ENCODE measurements around the gene HIGD2A. TPM values are rescaled to one million over a fixed set of nuclear protein-coding genes. Genes with fewer than 3 reads are reported as not detected.

The HIGD2A gene
- total and polyA plus RNA-seq, 4 donors: 18.4 to 127 (median 67.8) TPM

DNA sequence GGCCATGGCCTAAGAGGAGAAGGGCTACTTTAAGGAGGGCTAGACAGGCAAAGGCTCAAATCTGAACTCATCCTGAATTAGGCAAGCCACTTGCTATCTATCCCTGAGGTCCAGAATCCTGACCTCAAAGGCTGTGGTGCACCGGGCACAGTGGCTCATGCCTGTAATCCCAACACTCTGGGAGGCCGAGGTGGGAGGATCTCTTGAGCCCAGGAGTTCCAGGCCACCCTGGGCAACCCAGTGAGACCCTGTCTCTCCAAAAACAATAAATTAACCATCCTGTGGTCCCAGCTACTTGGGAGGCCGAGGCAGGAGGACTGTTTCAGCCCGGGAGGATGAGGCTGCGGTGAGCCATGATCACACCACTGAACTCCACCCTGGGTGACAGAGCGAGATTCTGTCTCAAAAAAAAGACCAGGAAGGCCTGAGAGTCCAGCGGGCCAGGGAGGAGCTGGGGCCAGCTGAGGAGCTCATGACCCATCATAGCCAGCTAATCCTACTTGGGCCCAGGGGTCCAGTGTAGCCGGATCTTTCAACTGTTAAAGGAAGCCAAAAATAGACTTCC, 4.1 kb upstream of the HIGD2A start:
- 94% methylated on average over 8 of the region's 8 CpGs for WGBS
- Histone ChIP-seq H3K4me3 (ENCODE audit: low read depth in 1 of 3, low read length in 3 of 3) (no peak overlapping the region), H3K27me3 (ENCODE audit: control insufficient read depth in 4 of 4, insufficient read depth in 4 of 4, low read length in 3 of 4) (no peaks in the 10 kb centered on the region), H3K9ac (ENCODE audit: low read depth in 1 of 2, low read length in 2 of 2) (no peak overlapping the region), H3K27ac (ENCODE audit: low read depth in 1 of 2, low read length in 2 of 2) (no peak overlapping the region), H3K9me3 (ENCODE audit: control insufficient read depth in 4 of 4, low read length in 3 of 4) (no peaks in the 10 kb centered on the region), H3K36me3 (ENCODE audit: control insufficient read depth in 4 of 4, insufficient read depth in 3 of 4, low read depth in 1 of 4, low read length in 3 of 4) (peaks cover 10 to 53% (median 23%) of the 10 kb centered on the region in 4 donors), H3K4me1 (ENCODE audit: control insufficient read depth in 4 of 4, insufficient read depth in 4 of 4, low read length in 3 of 4) (peaks cover 5 to 22% (median 15%) of the 10 kb centered on the region in 4 donors)
- TF ChIP-seq GABPA (IDR thresholded peaks at IDR 0.05 in 1 of 2, conservative IDR thresholded peaks at IDR 0.05 in 1 of 2) (no peak), REST (IDR thresholded peaks at IDR 0.05) (no peak), SP1 (IDR thresholded peaks at IDR 0.05) (no peak), HNF4A (conservative IDR thresholded peaks at IDR 0.05) (no peak), RXRA (IDR thresholded peaks at IDR 0.05) (no peak)
- DNase-seq (ENCODE audit: low spot score): no peak

DNA sequence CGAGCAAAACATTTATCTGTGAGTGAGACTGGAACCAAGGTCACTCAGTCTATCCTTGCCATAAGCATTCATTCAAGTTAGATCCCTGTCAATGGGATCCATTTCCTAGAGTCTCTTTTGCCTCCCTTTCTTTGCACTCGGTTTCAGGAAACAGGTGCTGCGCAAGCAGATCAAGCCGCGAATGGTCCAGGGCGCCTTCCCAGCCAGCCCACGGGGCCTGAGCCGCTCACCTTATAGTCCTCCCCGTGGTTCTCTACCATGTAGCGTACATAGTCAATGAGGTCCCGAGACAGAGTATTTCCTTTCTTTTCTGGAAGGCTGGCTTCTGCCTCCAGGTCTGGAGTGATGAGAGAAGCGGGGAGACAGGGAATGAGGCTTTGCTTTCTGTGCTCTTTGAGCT, 3.6 kb upstream of the HIGD2A start:
- Histone ChIP-seq H3K4me1 (ENCODE audit: control insufficient read depth in 4 of 4, insufficient read depth in 4 of 4, low read length in 3 of 4) (peaks cover 5 to 26% (median 16%) of the 10 kb centered on the region in 4 donors), H3K4me3 (ENCODE audit: low read depth in 1 of 3, low read length in 3 of 3) (no peak overlapping the region), H3K36me3 (ENCODE audit: control insufficient read depth in 4 of 4, insufficient read depth in 3 of 4, low read depth in 1 of 4, low read length in 3 of 4) (peaks cover 10 to 51% (median 23%) of the 10 kb centered on the region in 4 donors), H3K9me3 (ENCODE audit: control insufficient read depth in 4 of 4, low read length in 3 of 4) (no peaks in the 10 kb centered on the region), H3K27me3 (ENCODE audit: control insufficient read depth in 4 of 4, insufficient read depth in 4 of 4, low read length in 3 of 4) (no peaks in the 10 kb centered on the region), H3K9ac (ENCODE audit: low read depth in 1 of 2, low read length in 2 of 2) (no peak overlapping the region), H3K27ac (ENCODE audit: low read depth in 1 of 2, low read length in 2 of 2) (no peak overlapping the region)
- DNase-seq (ENCODE audit: low spot score): no peak
- TF ChIP-seq, protein P1, sequence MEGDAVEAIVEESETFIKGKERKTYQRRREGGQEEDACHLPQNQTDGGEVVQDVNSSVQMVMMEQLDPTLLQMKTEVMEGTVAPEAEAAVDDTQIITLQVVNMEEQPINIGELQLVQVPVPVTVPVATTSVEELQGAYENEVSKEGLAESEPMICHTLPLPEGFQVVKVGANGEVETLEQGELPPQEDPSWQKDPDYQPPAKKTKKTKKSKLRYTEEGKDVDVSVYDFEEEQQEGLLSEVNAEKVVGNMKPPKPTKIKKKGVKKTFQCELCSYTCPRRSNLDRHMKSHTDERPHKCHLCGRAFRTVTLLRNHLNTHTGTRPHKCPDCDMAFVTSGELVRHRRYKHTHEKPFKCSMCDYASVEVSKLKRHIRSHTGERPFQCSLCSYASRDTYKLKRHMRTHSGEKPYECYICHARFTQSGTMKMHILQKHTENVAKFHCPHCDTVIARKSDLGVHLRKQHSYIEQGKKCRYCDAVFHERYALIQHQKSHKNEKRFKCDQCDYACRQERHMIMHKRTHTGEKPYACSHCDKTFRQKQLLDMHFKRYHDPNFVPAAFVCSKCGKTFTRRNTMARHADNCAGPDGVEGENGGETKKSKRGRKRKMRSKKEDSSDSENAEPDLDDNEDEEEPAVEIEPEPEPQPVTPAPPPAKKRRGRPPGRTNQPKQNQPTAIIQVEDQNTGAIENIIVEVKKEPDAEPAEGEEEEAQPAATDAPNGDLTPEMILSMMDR (IDR thresholded peaks at IDR 0.05; ENCODE audit: low read depth, low read length, missing input control): no peak
- TF ChIP-seq, protein P2, sequence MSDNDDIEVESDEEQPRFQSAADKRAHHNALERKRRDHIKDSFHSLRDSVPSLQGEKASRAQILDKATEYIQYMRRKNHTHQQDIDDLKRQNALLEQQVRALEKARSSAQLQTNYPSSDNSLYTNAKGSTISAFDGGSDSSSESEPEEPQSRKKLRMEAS (IDR thresholded peaks at IDR 0.05): no peak
- TF ChIP-seq SP1 (IDR thresholded peaks at IDR 0.05) (no peak), TAF1 (conservative IDR thresholded peaks at IDR 0.05) (no peak), FOXA1 (IDR thresholded peaks at IDR 0.05) (no peak), FOXA2 (IDR thresholded peaks at IDR 0.05) (no peak), GABPA (IDR thresholded peaks at IDR 0.05 in 1 of 2, conservative IDR thresholded peaks at IDR 0.05 in 1 of 2) (no peak), HNF4A (conservative IDR thresholded peaks at IDR 0.05) (no peak), EGR1 (IDR thresholded peaks at IDR 0.05; ENCODE audit: low read depth in 2 of 2) (no peak)
- WGBS: 93% methylated on average over 12 of the region's 12 CpGs

DNA sequence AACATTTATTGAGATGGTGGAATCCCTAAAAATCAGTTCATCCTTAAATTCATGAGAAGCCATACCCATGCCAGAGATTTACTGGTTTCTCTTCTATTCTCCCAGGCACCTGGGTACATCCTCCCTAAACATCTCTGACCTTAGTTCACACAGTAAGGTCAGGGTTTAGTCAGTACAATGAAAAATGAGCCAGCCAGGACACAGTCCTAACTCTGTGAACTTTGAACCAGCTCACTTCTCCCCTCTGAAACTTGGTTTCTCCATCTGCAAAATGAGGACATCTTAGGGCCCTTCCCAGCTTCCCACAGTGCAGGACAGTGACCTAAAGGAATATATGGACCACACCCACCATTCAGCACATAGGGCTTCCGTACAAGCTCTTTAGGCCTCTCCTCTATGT, 2.1 kb upstream of the HIGD2A start:
- TF ChIP-seq RXRA (IDR thresholded peaks at IDR 0.05) (peak; percentile 52 to 55), SP1 (IDR thresholded peaks at IDR 0.05) (no peak), YY1 (IDR thresholded peaks at IDR 0.05) (no peak), HNF4A (conservative IDR thresholded peaks at IDR 0.05) (peak; percentile 59 to 68), RAD21 (IDR thresholded peaks at IDR 0.05) (no peak), NR2F2 (IDR thresholded peaks at IDR 0.05) (no peak)
- TF ChIP-seq, protein P1 (IDR thresholded peaks at IDR 0.05; ENCODE audit: low read depth, low read length, missing input control): no peak
- Histone ChIP-seq H3K27me3 (ENCODE audit: control insufficient read depth in 4 of 4, insufficient read depth in 4 of 4, low read length in 3 of 4) (no peaks in the 10 kb centered on the region), H3K9me3 (ENCODE audit: control insufficient read depth in 4 of 4, low read length in 3 of 4) (no peaks in the 10 kb centered on the region), H3K4me1 (ENCODE audit: control insufficient read depth in 4 of 4, insufficient read depth in 4 of 4, low read length in 3 of 4) (peaks cover 5 to 26% (median 16%) of the 10 kb centered on the region in 4 donors), H3K27ac (ENCODE audit: low read depth in 1 of 2, low read length in 2 of 2) (no peak overlapping the region), H3K36me3 (ENCODE audit: control insufficient read depth in 4 of 4, insufficient read depth in 3 of 4, low read depth in 1 of 4, low read length in 3 of 4) (peaks cover 10 to 46% (median 23%) of the 10 kb centered on the region in 4 donors), H3K4me3 (ENCODE audit: low read depth in 1 of 3, low read length in 3 of 3) (no peak overlapping the region), H3K9ac (ENCODE audit: low read depth in 1 of 2, low read length in 2 of 2) (no peak overlapping the region)
- DNase-seq (ENCODE audit: low spot score): no peak
- WGBS: 79% methylated on average over 1 of the region's 1 CpG

All from liver (tissue), 9 donors.